SW 1271 (cell line): ENCODE results near the gene ENO4.

Experiments used
- DNase-seq, 2 experiments: peaks; one replicate each; lab custom pipeline; 2025; lab: John Stamatoyannopoulos, UW

The ENO4 gene

GRCh38 chr10:116829711-116830110 lies 19.6 kb upstream of the ENO4 start:
- no peak for DNase-seq

GRCh38 chr10:116831086-116831485 lies 18.2 kb upstream of the ENO4 start:
- DNase-seq = no peak

GRCh38 chr10:116831790-116832189 lies 17.5 kb upstream of the ENO4 start:
- no peak for DNase-seq

- DNase-seq = no peak
These were observed 15.0 kb upstream of the ENO4 start for GRCh38 chr10:116833986-116834985.

- no peak for DNase-seq
These were observed 13.6 kb upstream of the ENO4 start for GRCh38 chr10:116835658-116836057.

GRCh38 chr10:116836083-116836482 lies 13.2 kb upstream of the ENO4 start:
- DNase-seq = no peak

- DNase-seq = no peak
These were observed 12.3 kb upstream of the ENO4 start for GRCh38 chr10:116836902-116837523.

GRCh38 chr10:116838143-116838725 lies 11.1 kb upstream of the ENO4 start:
- no peak for DNase-seq

GRCh38 chr10:116840389-116841075 lies 8.8 kb upstream of the ENO4 start:
- DNase-seq = no peak

- no peak for DNase-seq
These were observed 3.5 kb upstream of the ENO4 start for GRCh38 chr10:116845823-116846222.

GRCh38 chr10:116848032-116848943 lies 1.0 kb upstream of the ENO4 start:
- no peak for DNase-seq

GRCh38 chr10:116848944-116849247 lies 403 bp upstream of the ENO4 start:
- no peak for DNase-seq

- no peak for DNase-seq
These were observed 836 bp downstream of the ENO4 start for GRCh38 chr10:116850058-116850611.

- DNase-seq = no peak
These were observed 2.9 kb downstream of the ENO4 start for GRCh38 chr10:116852246-116852645.

- DNase-seq = no peak
These were observed 4.0 kb downstream of the ENO4 start for GRCh38 chr10:116853287-116853686.

- no peak for DNase-seq
These were observed 4.4 kb downstream of the ENO4 start for GRCh38 chr10:116853701-116854100.

- no peak for DNase-seq
These were observed 7.9 kb downstream of the ENO4 start for GRCh38 chr10:116857156-116857555.

- no peak for DNase-seq
These were observed 12.5 kb downstream of the ENO4 start for GRCh38 chr10:116861796-116862195.

GRCh38 chr10:116864436-116864835 lies 15.1 kb downstream of the ENO4 start:
- no peak for DNase-seq

- no peak for DNase-seq
These were observed 16.8 kb downstream of the ENO4 start for GRCh38 chr10:116866066-116866465.

GRCh38 chr10:116866987-116867595 lies 17.8 kb downstream of the ENO4 start:
- DNase-seq = no peak
